Measurements from ENCODE around the gene HPSE2. TPM values are rescaled to one million over a fixed set of nuclear protein-coding genes. Genes with fewer than 3 reads are reported as not detected.

The HPSE2 gene
- total RNA-seq, 1 donor from 2014 or later: not detected

DNA sequence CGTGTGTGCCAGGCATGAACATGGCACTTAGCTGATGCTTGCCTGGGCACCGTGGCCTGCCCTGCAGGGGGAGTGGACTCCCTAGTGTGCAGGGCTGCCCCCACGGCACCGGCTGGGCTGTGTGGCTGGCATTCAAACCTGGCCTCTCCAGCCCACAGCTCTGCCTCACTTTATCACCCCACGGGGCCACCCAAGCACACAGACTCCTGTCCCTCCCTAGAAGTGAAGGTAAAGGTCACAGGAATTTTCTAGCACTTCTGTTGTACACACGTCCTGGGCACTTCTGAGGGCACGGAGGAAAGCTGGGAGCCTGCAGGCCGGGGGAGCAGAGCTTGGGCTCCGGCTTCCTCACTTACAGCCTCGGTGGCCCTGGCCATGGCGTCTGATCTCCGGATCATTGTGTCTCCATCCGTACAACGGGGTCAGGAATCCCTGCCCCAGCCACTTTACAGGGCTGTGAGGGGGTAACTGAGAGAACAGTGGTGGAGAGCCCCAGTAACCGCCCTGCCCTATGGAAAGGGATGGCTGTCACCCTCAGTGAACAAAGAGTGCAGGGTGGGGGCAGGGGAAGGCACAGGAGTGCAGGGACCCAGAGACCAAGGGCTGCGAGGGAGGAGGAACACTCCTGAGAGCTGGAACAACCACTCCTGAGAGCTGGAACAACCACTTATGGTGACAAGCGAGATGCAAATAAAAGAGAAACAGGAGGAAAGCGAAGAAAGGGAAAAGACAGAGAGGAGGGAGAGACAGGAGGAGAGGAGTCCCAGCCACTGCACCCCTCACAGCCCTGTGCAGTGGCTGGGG lies 816.8 kb downstream of the HPSE2 start:
- no peak overlapping the region for H3K4me3 ChIP-seq (ENCODE audit: low read depth, low read length)
- TF ChIP-seq, protein P1, sequence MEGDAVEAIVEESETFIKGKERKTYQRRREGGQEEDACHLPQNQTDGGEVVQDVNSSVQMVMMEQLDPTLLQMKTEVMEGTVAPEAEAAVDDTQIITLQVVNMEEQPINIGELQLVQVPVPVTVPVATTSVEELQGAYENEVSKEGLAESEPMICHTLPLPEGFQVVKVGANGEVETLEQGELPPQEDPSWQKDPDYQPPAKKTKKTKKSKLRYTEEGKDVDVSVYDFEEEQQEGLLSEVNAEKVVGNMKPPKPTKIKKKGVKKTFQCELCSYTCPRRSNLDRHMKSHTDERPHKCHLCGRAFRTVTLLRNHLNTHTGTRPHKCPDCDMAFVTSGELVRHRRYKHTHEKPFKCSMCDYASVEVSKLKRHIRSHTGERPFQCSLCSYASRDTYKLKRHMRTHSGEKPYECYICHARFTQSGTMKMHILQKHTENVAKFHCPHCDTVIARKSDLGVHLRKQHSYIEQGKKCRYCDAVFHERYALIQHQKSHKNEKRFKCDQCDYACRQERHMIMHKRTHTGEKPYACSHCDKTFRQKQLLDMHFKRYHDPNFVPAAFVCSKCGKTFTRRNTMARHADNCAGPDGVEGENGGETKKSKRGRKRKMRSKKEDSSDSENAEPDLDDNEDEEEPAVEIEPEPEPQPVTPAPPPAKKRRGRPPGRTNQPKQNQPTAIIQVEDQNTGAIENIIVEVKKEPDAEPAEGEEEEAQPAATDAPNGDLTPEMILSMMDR (conservative IDR thresholded peaks at IDR 0.05; ENCODE audit: low read depth, low read length): no peak
- no peak for DNase-seq (ENCODE audit: low read depth)

DNA sequence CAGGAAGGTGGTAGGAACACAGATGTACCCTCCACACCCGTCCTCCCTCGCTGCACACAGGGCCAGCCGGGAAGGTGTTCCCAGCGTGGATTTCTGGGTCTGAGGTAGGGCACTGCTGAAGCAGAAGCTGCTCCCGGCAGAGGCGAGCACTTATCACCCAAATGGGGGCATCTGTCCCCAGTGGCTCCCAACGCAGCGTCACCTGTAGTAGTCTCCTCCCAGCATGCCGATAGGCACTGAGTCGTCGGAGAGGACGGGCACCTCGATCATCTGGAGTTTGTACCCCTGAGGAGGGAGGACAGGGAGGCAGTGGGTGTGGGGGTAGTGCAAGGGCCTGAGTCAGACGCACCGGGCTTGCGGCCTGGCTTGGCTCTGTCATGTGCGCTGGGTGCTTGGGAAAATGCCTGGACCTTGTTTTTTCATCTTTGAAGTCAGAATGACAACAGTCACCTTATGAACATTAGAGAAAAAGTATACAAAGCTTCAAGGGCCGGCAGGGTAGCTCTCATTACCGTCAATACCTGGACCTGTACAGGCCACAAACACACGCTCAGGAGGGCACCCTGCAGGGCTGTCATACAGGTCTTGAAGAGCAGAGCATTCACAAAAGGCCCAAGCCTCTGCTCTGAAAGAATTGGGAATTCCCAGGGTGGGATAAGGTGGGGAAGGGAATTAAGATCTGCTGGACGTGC lies 817.5 kb downstream of the HPSE2 start:
- TF ChIP-seq, protein P1 (conservative IDR thresholded peaks at IDR 0.05; ENCODE audit: low read depth, low read length): no peak
- no peak for DNase-seq (ENCODE audit: low read depth)
- no peak overlapping the region for H3K4me3 ChIP-seq (ENCODE audit: low read depth, low read length)

DNA sequence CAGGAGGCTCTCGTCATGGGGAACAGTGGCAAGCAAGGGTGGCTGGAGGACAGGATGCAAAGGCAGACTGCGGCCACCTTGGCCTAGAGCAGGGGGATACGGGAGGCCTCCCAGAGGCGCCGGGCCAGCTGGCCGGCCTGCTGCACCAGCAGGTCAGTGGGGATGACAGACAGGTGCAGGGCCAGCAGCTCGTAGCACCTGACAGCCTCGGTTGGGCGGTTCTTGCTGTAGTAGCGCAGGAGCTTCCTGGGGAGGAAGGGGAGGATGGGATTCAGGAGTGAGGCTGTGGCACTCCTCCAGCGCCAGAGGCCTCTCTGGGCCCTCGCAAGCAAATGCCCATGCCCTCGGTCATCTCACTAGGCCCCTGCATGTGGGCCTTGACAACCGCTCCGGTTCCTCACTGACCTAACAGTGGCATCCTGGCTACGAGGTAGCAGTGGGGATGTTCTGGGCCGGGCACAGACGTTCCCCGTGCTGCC lies 818.1 kb downstream of the HPSE2 start:
- H3K4me3 ChIP-seq (ENCODE audit: low read depth, low read length): no peak overlapping the region
- no peak for DNase-seq (ENCODE audit: low read depth)
- TF ChIP-seq, protein P1 (conservative IDR thresholded peaks at IDR 0.05; ENCODE audit: low read depth, low read length): no peak

DNA sequence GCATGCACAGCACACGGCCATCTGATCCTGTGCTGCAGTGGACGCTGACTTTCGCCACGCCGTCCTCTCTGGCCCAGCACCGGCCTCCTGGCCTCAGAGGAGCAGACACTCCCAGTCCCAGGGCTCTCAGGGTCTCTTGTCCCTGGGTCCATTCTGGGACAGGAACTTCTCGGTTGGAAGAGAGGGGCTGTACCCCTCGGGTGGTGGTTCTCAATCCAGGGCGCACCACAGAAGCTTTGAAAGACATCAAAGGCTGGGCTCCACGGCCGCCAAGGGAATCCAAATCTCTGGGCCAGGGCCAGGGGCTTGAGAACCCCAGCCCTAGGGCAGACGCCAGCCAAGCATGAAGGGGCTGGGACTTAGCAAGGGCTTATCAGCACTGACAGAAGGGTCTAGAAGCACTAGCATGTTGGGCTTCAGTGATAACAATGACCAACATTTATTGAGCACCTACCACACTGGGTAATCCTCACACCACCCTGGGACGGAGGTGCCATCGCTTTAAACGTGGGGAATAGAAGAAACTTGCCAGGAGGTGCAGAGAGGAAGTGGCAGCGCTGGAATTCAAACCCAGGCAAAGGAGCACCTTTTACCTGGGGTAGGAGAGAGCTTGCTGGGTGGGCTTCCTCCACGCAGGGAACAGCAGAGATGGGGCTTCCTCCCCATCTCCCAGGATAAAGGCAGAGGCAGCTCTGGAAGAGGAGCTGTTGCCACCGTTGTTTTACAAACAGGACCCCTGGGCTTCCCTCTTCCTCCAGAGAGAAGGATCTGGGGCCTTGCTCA lies 818.9 kb downstream of the HPSE2 start:
- DNase-seq (ENCODE audit: low read depth): no peak
- TF ChIP-seq, protein P1 (conservative IDR thresholded peaks at IDR 0.05; ENCODE audit: low read depth, low read length): no peak
- no peak overlapping the region for H3K4me3 ChIP-seq (ENCODE audit: low read depth, low read length)

DNA sequence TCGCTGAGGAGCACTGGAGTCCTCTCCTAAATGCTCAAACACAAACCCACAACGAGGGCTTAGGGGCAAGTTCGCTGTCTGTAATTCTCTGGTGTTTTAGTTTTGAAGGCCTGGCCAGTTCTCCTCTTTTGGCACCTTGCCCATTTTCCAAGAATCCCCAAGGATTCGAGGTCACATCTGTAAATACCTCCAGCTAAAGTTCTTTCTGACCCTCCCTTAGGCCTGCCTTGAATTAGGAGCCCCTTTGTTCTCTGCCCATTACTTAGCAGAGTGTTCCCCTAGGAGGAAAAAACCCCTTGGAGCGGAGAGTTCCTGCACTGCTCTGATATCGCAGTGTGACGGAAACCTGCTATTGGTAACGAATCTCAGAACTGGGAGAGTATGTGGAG lies 819.9 kb downstream of the HPSE2 start:
- TF ChIP-seq, protein P1 (conservative IDR thresholded peaks at IDR 0.05; ENCODE audit: low read depth, low read length): no peak
- H3K4me3 ChIP-seq (ENCODE audit: low read depth, low read length): no peak overlapping the region
- DNase-seq (ENCODE audit: low read depth): no peak

DNA sequence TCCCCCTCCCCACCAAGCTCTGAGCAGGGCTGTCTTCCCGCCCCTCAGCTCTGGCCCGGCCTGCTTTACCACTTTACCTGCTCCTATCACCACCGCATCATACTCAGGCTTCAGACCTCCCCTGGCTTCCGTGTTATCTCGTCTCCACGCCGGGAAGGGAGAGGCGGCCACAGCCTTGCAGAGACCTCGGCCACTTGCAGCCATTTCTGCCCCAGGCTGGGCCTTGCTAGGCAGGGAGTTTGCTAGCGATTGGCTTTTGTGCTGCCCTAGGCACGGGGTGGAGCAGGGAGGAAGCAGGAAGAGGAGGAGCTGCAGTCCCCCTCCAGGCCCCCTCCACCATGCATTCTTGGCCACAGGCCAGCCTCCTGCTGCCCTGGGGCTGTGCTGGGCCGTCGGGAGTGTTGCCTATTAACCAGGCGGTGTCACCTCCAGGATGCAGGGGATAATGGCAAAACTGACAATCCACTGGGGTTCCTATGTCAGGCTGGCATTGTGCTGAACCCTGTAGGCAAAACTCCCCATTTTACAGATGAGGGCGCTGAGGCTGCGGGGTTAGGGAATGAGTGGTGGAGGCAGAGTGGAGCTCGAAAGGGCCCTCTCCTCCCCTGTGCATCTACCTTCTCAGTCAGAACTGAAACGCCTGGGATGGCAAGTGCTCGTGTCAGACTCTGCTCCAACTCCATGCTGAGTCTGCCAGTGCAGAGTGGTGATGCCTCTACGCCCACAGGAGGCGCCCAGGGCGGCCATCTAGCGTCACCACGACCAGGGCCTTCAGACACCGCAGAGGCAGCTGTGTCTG lies 820.5 kb downstream of the HPSE2 start, which contains the start of gene PYROXD2:
Gene PYROXD2 (minus strand): TSS at position 251 of the 799 bp plus-strand sequence. CDS start 47 bp downstream, at position 204.
- peak within 1 kb of the TSS; percentile 78 for H3K4me3 ChIP-seq (ENCODE audit: low read depth, low read length)
- peak; percentile 44 for DNase-seq (ENCODE audit: low read depth)
- TF ChIP-seq, protein P1 (conservative IDR thresholded peaks at IDR 0.05; ENCODE audit: low read depth, low read length): no peak

All from epithelial cell of proximal tubule (primary cell).